OCI-LY3 (cell line): ENCODE results near the gene ITGB6.

ENCODE experiments used
- CTCF ChIP-seq: fragments of 200-600, 300-600 bp; sonication (generic); IDR thresholded peaks from 2 replicates; pipeline ENCODE4 v1.5.1; 2014; ENCODE audit warnings: antibody characterized with exemption, low read length, low read depth
- EZH2phosphoT487 ChIP-seq: fragments of 200-600 bp; shearing (Covaris generic); IDR thresholded peaks from 2 replicates; pipeline ENCODE4 v1.6.1; 2018; ENCODE audit warnings: antibody characterized with exemption, mixed run types, low read depth

- no peak for TF ChIP-seq CTCF
- no peak for TF ChIP-seq EZH2phosphoT487
Measured at GRCh38 chr2:160055726-160056108, 144.4 kb downstream of the ITGB6 start.
